ENCODE measurements around the gene MLPH.

MLPH gene

DNA sequence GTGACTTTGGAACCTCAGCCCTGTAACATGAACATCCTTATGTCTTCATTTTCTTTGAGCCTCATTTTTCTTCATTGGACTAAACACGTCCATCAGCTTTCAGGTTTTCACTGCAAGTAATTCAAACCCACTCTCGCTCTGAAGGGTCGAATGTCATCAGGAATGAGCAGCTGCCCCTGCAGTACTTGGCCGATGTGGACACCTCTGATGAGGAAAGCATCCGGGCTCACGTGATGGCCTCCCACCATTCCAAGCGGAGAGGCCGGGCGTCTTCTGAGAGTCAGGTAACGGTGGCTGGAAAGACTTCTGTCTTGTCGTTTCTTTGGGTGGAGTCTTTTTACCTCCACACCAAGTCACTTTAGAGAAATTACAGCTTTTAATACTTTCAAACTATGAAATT lies 40.2 kb downstream of the MLPH start:
- no peak for DNase-seq

DNA sequence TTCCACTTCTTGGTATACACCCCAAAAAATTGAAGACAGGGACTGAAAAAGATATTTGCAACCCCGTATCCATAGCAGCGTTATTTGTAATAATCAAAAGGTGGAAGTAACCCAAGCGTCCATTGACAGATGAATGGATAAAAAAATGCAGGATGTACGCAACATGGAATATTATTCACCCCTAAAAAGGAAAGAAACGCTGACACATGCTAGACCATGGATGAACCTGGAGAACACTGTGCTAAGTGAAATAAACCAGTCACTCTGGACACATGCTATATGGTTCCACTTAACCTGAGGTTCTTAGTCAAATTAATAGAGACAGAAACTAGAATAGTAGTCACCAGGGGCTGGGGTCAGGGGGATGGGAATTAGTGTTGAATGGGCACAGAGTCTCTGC lies 40.7 kb downstream of the MLPH start:
- no peak for DNase-seq

GRCh38 chr2:237529452-237530402 lies 42.7 kb downstream of the MLPH start:
- DNase-seq, result no peak

GRCh38 chr2:237530472-237531433 lies 43.7 kb downstream of the MLPH start:
- DNase-seq, result no peak

DNA sequence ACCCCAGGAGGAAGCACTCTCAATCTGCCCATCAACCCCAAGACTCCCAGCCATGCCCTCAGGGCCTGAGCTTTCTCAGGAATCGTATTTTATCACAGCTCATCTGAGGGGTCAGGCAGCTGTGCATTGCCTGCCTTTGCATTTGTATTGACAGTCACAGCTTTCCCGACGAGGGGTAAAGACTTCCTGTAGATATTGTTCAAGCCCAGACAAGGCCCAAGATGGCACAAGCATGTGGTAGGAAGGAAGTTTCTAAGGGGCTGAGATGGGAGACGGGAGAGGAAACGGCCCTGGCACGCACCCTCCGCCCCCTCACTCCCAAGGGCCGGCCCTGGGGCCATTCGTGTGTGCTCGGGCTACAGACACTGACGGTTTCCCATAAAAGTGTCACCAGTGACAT lies 45.1 kb downstream of the MLPH start:
- DNase-seq, result no peak

GRCh38 chr2:237533668-237534161 lies 46.7 kb downstream of the MLPH start:
- no peak for DNase-seq

- DNase-seq, result no peak
Measured at GRCh38 chr2:237534380-237534779, 47.3 kb downstream of the MLPH start.

DNA sequence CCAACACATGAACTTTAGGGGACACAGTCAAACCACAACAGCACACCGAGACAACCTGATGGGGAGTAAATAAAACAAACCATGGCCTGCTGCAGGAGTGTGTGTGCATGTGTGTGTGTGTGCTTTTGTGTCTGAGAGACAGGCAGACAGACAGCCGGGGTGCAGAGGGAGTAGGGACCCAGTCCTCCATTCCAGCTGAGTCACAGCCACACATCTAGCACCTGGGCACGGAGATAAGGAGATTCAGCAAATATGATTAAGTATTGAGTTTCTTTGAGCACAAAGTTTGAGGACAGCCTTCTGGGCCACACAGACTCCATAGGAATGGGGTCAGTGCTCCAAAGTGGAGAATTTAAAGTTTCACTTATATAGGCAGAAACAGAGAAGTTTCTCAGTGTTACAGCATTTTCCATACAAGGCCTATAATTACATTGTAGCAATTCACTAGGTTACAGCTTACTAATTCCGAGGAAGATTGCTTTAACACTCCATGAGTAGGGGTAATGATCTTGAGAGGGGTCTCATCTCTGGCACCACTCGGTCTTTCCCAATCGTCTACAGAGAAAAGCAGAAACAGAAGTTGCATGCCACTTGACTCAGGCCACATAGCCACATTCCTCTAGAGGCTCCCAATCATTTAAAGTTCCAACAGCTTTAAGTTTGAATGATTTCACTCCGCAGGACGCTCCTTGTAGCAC lies 48.5 kb downstream of the MLPH start:
- DNase-seq, result no peak

GRCh38 chr2:237536083-237536415 lies 49.0 kb downstream of the MLPH start:
- no peak for DNase-seq

DNA sequence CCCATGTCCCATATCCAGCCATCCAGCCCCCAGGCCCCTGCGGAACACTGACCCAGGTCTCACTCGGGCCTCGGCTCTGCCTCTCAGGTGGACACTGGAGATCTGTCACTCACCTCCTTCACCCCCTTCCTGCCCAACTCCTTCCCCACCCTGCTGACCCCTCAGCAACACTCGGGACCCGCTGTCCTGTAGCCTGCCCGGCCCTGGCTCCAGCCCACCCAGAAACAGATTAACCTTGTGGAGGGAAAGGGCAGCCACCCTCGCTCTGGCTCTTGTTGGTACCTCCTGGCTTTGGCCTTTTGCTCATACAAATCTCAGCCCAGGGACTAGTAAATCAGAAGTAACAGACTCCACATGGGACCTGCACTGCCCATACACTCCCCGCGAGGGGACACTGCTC lies 49.6 kb downstream of the MLPH start:
- no peak for DNase-seq

- no peak for DNase-seq
Measured at GRCh38 chr2:237538001-237538720, 51.1 kb downstream of the MLPH start.

DNA sequence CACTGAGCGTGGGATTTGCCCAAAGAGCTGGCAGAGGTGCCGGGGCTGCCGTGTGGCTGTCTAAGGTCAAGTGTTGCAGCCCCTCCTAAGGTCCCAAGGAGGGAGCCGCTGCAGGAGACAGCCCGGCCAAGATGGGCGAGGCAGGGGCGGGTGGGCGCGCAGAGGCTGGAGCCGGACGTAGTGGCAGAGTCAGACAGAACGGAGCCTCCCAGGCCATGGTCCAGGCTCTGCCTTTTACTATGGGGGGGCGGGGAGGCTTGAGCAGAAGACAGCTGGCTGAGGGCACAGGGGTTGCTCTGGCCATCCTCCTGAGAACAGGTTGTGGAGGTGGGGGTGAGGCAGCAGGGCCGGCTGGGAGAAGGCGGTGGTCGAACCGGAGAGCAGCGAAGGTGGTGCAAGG lies 51.9 kb downstream of the MLPH start:
- no peak for DNase-seq

GRCh38 chr2:237539681-237540080 lies 52.6 kb downstream of the MLPH start:
- DNase-seq, result no peak

- no peak for DNase-seq
Measured at GRCh38 chr2:237540223-237540775, 53.2 kb downstream of the MLPH start.

DNA sequence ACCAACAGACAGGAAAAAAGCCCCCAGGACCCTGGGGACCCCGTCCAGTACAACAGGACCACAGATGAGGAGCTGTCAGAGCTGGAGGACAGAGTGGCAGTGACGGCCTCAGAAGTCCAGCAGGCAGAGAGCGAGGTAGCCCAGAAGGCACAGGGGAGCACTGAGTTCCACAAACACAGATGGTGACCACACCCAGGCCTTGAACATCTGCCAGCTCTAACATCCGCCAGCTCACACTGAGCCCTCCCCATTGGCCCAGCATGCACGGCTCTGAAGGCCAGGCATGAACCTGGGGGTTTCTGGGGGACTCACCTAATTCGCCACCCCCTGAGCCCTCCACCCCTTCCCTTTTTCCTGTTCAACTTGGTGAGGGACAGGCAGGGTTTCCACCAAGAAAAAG lies 53.8 kb downstream of the MLPH start:
- no peak for DNase-seq

- no peak for DNase-seq
Measured at GRCh38 chr2:237541243-237541642, 54.2 kb downstream of the MLPH start.

GRCh38 chr2:237542001-237542704 lies 55.1 kb downstream of the MLPH start:
- DNase-seq, result no peak

DNA sequence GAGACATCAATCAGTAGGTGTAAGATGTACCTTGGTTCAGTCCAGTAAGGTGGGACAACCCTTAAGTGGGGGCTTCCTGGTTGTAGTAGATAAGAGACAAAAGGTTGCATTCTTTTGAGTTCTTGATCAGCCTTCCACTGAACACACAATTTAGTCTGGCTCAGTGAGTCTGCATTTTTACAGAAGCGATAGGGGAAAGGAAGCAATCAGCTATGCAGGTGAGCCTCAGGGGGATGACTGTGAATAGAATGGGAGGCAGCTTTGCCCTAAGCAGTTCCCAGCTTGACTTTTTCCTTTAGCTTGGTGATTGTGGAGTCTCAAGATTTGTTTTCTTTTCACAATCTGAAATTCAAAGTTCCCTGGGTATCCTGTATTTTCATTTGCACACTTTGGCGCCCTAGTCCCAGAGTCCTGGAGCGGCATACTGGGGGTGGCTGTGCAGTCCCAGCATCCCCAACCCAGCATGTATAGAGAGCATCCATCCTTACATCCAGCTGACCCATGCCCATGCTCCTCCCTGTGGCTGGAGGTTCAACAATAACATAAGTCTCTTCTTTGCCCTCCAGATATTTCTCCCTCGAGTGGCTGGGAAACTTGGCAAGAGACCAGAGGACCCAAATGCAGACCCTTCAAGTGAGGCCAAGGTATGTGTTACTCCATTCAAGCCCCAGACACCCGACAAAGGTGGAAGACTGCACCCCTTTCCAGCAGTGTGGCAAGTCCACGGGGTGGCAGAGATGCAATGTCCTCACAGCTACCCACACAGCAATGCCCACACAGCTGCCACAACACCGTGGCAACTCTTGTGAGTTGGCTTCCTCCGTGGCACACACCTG lies 59.2 kb downstream of the MLPH start:
- DNase-seq, result no peak

GRCh38 chr2:237546876-237547395 lies 59.9 kb downstream of the MLPH start:
- DNase-seq, result no peak

DNA sequence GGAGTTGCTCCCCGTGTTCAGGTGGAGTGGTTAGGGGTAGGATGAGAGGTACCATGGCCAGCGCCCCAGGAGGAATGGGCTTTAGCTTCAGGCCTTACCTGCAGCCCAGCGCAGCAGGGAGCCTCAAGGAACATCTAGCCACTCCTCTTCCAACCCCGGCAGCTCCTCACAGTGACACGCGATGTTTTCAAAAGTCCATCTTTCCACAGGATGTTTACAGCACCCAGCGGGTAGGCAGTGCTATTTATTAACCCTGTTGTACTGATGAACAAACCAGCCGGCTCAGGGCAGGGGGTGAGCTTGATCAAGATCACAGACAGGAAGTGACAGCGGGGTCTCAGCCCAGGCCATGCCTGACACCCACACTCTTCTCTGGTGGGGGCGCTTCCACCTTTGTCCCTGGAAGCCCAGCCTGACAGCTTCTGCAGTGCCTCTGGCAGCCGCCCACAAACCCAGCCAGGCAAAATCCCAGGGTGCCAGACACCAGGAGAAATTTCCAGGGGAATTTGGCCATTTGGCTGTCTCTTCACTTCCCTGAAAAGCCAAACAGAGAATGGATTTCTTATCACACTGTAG lies 60.9 kb downstream of the MLPH start:
- no peak for DNase-seq
